ENCODE results near the gene MARCOL.
"Not testable (repeated sequence)": the region's sequence is repeated elsewhere in the genome, so short reads cannot be mapped to it uniquely, and the experiment has no call there.

MARCOL gene

DNA sequence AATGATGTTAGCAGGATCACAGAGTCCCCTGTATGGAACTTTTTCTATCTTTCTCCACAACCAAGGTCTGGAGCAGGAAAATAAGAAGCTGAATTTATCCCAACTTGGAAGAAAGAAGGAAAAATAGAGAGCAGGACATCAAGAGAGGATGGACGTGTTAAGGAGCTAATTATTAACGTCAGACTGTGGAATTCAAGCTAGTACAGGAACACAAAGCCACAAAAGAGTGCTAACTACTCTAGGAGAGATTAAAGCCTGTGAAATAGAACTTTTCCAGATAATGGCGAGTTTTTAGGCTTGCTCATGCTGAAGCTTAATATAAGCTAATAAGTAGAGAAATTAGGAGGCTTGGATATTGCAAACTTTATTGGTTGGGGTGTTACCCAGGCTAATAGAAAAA, 29.6 kb downstream of the MARCOL start:
- DNase-seq (ENCODE audit: low read depth): no peak

DNA sequence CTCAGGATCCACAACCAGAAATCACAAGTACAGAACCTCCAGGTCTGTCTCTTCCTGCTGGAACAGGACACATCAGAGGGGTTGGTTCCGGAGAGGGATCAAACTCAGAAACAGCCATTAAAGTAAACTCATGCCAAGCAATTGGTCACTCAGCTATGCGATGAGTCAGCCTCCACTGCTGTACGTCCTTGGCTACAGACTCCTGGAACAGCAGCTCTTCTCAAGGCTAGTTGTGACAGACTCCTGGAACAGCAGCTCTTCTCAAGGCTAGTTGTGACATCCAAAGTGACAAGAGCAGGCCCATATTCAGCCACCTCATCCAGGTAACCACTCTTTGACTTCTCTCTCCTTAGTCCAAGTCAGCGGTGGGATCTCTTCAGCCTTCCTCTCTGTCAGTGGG, 30.2 kb downstream of the MARCOL start, which contains the start of gene SPINK13:
Gene SPINK13 (plus strand): TSS at position 229 of the 400 bp plus-strand sequence. CDS start 1,279 bp downstream, outside the sequence.
- DNase-seq (ENCODE audit: low read depth): peak; percentile 0

- DNase-seq (ENCODE audit: low read depth): not testable (repeated sequence)
Observed at GRCh38 chr5:148275129-148275528, 36.8 kb downstream of the MARCOL start.

GRCh38 chr5:148280893-148281292, 42.6 kb downstream of the MARCOL start:
- DNase-seq (ENCODE audit: low read depth): not testable (repeated sequence)

DNA sequence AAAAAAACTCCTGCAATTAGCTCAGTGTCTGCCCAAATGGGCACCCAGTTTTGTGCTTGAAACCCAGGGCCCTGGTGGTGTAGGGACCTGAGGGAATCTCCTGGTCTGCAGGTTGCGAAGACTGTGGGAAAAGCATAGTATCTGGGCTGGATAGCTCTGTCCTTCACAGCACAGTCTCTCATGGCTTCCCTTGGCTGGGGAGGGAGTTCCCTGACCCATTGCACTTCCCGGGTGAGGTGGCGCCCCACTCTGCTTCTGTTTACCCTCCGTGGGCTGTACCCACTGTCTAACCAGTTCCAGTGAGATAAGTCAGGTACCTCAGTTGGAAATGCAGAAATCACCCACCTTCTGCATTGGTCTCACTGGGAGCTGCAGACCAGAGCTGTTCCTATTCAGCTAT, 43.0 kb downstream of the MARCOL start:
- DNase-seq (ENCODE audit: low read depth): not testable (repeated sequence)

DNA sequence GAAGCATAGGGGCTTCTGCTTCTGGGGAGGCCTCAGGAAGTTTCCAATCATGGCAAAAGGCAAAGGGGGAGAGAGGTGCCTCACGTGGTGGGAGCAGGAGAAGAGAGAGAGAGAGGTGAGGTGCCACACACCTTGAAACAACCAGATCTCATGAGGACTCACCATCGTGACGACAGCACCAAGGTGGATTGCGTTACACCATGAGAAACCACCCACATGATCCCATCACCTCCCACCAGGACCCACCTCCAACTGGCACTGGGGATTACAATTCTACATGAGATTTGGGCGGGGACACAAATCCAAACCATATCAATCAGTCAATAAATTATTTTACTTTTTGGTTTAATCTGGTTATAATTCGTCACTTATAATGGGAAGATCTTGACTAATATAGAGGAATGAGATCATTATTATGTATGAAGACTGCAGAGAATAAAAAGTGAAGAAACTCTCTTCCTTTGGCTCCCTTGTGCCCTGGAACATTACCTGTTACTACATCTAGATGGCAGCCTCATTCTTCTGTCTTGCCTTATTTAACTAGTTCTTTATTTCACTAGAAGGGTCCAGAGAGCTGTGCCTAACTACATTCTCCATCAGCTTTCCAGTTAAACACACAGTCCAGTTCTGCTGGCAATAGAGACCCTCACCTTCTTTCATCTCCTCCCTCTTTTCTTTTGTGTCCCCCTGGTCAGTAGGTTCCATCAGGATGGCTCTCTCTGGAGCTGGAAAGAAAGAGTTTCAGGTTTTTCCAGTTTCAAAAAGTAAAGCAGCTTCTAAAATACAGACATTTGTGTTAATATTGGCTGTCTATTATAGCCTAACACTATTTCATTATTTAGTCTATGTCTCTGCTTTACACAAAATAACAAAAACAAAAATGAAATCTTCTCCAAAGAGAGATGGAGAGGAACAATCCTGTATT, 52.2 kb downstream of the MARCOL start:
- no peak for DNase-seq (ENCODE audit: low read depth)
